Activated CD4-positive, alpha-beta memory T cell treated with anti-CD3 and anti-CD28 coated beads for 36 hours (primary cell): ENCODE measurements around the gene LNX2. TPM values are rescaled to one million over a fixed set of nuclear protein-coding genes. Genes with fewer than 3 reads are reported as not detected.

Source experiments
- CTCF ChIA-PET: fragments of 350-600 bp; sonication (Branson Sonifier 250); formaldehyde crosslinking; loops from one replicate; lab custom pipeline; 2021; ENCODE audit warnings: antibody characterized with exemption, inconsistent platforms; lab: Charles Lee
- POLR2A ChIA-PET: fragments of 350-600 bp; sonication (Branson Sonifier 250); formaldehyde crosslinking; loops from one replicate; lab custom pipeline; 2021; ENCODE audit warnings: antibody characterized with exemption; lab: Charles Lee
- DNase-seq: peaks from one replicate; pipeline ENCODE4 v3.0.0-alpha.2; 2020
- H3K27ac Mint-ChIP-seq: one replicate; pipeline ENCODE4 v1.8.0; 2021; ENCODE audit warnings: mixed read lengths
- H3K27me3 Mint-ChIP-seq: one replicate; pipeline ENCODE4 v1.8.0; 2021; ENCODE audit warnings: mixed read lengths
- H3K36me3 Mint-ChIP-seq: one replicate; pipeline ENCODE4 v1.8.0; 2021; ENCODE audit warnings: mixed read lengths
- H3K4me1 Mint-ChIP-seq: one replicate; pipeline ENCODE4 v1.8.0; 2021; ENCODE audit warnings: low read depth, mixed read lengths
- H3K4me3 Mint-ChIP-seq: one replicate; pipeline ENCODE4 v1.8.0; 2021; ENCODE audit warnings: mild to moderate bottlenecking, mixed read lengths
- H3K9me3 Mint-ChIP-seq: one replicate; pipeline ENCODE4 v1.8.0; 2021; ENCODE audit warnings: mixed read lengths
- intact Hi-C: fragments of 100-400 bp; cut with micrococcal nuclease; formaldehyde crosslinking; loops from one replicate; pipeline ENCODE4 v1.15.1; 2023
- total RNA-seq, 2 experiments: library from RNA; stranded (reverse); gene quantifications; one replicate each; pipeline ENCODE4 v1.2.3, GENCODE V29; 2021

LNX2 gene
- total RNA-seq, 2 experiments from 2014 or later, result 5.0 to 5.4 TPM

DNA sequence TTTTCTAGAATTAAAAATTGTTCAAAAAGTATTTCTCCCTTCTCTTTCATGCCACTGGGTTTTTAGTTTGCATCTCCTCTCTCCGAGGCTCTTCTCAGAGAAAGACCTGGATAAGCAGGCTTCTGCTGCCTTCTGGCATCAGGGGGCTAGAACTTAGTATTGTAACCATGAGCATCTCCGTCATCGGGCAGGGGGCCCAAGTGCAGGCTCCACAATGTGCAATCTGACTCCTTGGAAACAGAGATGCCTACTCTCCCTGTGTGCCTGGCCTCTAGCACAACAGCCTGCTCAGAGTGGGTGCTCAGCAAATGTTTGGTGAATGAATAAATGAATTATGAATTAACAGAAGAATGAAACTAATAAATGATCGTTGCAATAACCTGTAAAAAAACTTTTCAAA is 124.3 kb downstream of the LNX2 start:
- POLR2A ChIA-PET, result no interaction called here
- no peaks in the 10 kb centered on the region for H3K9me3 Mint-ChIP-seq
- no peak for DNase-seq
- H3K4me1 Mint-ChIP-seq, result no peaks in the 10 kb centered on the region
- no peak overlapping the region for H3K4me3 Mint-ChIP-seq
- H3K36me3 Mint-ChIP-seq, result no peaks in the 10 kb centered on the region
- no peaks in the 10 kb centered on the region for H3K27me3 Mint-ChIP-seq
- intact Hi-C loops, result no loop called here
- H3K27ac Mint-ChIP-seq, result no peak overlapping the region
- CTCF ChIA-PET, result no interaction called here

Other genes with a start within 250 kb of the LNX2 start
- gene GTF3A, start 195.9 kb downstream of the LNX2 start, total RNA-seq, result 100 to 1,000 TPM; 217 to 218 TPM
- 10 to 100 TPM; 35.7 to 37.3 TPM for gene MTIF3, start 170.0 kb downstream of the LNX2 start, total RNA-seq
- gene POLR1D, start 1.4 kb upstream of the LNX2 start, total RNA-seq, result 100 to 1,000 TPM; 114 to 118 TPM
- not detected for gene GSX1, start 172.0 kb upstream of the LNX2 start, total RNA-seq